GM19467 (cell line): ENCODE measurements around the gene DEFB116.
"Not testable (repeated sequence)": the region's sequence is repeated elsewhere in the genome, so short reads cannot be mapped to it uniquely, and the experiment has no call there.

Experiments
- ATAC-seq: cut with Tn5 transposase; IDR thresholded peaks from one replicate; pipeline ENCODE4 v1.9.1; 2021; ENCODE audit warnings: mild to moderate bottlenecking, moderate library complexity; ENCODE audit not compliant: unreplicated experiment

DEFB116 gene, protein sequence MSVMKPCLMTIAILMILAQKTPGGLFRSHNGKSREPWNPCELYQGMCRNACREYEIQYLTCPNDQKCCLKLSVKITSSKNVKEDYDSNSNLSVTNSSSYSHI

DNA sequence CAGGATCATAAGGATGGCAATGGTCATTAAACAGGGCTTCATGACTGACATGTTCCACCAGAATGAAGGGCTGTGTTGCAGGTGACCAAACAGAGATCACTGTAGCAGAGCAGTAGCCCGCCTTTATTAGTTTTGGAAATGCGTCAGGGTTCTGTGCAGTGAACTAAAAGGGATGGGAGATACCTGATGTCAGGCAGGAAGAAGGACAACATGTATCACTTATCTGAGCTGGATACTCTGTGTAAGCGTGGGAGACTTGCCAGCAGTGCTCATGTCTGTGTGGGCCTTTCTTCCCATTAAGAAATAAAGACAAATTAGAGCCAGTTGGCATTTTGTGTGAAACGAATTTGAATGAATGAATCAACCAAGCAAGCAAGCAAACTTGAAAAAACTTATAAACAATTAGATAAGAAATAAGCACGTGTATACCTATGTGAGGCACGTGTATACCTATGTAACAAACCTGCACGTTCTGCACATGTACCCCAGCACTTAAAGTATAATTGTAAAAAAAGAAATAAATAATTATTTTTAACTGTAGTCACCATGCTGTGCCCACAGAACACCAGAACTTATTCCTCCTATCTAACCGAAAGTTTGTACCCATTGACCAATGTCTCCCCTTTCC is at the start of gene DEFB116:
Gene DEFB116 (minus strand): TSS at position 51 of the 628 bp plus-strand sequence. CDS start 0 bp downstream, at position 51.
- no peak for ATAC-seq

DNA sequence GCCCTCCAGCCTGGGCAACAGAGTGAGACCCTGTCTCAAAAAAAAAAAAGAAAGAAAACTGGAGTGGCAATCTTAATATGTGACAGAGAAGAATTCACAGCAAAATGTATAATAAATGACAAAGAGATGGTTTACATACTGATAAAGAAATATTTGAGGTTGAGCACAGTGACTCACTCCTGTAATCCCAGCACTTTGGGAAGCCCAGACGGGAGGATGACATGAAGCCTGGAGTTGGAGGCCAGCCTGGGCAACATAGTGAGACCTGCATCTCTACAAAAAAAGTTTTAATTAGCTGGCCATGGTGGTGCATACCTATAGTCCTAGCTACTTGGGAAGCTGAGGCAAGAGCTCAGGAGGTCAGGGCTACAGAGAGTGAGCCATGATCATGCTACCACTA is 47.6 kb upstream of the DEFB116 start:
- ATAC-seq: no peak

DNA sequence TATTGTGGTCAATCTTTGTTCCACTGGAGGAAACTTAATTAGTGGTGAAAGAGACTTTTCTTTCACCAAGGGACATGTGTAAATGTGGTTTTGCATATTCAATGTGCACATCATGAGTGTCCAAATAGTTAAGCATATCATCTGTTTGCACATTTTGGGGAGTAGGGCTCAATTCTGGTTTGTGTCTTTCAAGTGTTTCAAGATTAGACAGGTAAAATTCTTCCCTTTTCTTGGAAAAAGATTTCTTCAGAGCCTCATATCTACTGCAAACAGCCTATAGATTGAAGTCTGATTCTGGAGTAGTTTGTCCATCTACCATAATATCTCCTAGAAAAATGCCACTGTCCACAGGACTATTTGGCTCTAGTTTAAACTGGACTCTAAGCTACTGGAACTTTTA is 33.1 kb upstream of the DEFB116 start:
- no peak for ATAC-seq

DNA sequence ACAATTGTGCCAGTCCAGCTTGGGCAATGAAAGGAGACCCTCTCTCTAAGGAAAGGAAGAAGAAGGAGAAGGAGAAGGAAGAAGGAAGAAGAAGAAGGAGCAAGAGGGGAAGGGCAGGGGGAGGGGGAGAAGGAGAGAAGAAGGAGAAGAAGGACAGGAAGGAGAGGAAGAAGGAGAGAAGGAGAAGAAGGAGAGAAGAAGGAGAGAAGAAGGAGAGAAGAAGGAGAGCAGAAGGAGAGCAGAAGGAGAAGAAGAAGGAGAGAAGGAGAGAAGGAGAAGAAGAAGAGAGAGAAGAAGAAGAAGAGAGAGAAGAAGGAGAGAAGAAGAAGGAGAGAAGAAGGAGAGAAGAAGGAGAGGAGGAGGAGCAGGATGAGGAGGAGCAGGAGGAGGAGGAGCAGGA is 22.5 kb upstream of the DEFB116 start:
- no peak for ATAC-seq

DNA sequence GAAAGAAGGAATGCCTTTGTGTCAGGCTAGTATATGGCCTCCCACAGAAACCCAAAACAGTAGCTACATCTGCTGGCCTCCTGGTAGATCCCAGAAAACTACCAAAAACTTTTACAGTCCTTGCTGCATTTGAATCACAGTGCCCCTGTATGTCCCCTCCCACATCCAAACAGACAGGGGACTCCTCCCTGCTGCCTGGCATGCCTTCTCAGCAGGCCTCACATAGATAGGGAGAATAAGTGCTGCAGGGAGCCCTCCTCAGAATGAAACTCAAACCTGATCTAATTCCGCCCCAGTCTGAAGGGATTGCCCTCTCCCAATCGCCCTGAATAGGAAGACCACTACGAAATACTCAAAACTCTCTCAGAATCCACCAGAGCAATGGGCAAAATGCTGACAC is 14.1 kb upstream of the DEFB116 start:
- no peak for ATAC-seq

DNA sequence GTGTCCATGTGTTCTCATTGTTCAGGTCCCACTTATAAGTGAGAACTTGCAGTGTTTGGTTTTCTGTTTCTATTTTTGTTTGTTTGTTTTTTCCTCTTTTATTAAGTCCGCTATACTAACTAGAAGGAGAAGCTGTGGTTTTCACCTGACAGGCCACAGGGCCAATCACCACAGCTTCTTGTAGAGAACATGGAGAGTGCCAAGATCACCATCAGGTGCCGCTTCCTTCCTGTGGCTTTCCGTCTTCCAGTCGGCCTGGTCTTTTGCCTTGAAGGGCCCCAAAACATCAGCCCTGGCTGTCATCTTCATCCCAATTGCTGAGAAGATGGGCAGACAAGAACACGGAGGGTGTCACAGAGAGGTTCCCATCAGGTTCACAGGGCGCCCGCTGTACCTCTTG is 23.4 kb downstream of the DEFB116 start:
- ATAC-seq: not testable (repeated sequence)

DNA sequence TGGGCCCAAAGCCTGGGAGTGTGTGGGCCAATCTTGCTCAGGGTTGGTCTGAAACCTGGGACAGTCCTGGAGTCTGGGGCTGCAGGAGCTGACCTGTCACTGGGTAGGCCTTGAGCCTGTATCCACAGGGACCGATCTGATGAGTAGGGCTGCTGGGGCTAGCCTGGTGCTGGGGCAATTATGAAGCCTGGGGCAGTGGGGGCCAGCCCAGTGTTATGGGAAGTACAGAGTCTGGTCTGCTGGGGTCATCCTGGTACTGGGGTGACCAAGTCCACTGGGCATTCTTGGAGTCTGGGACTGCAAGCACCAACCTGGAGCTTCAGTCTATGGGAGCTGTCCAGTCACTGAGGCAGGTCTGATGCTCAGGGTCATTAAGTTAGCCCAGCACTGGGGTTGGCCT is 30.2 kb downstream of the DEFB116 start:
- ATAC-seq: no peak

DNA sequence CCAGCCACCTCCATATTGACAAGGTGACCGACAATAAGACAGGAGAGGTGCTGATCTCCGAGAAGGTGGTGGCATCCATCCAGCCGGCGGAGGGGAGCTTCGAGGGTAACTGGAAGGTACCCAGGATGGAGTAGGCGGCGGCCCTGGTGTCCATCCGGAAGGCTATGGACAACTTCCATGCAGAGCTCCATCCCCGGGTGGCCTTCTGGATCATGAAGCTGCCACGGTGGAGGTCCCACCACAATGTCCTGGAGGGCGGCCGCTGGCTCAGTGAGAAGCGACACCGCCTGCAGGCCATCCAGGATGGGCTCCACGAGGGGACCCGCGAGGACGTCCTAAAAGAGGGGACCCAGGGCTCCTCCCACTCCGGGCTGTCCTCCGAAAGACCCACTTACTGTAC is 33.9 kb downstream of the DEFB116 start:
- ATAC-seq: no peak

DNA sequence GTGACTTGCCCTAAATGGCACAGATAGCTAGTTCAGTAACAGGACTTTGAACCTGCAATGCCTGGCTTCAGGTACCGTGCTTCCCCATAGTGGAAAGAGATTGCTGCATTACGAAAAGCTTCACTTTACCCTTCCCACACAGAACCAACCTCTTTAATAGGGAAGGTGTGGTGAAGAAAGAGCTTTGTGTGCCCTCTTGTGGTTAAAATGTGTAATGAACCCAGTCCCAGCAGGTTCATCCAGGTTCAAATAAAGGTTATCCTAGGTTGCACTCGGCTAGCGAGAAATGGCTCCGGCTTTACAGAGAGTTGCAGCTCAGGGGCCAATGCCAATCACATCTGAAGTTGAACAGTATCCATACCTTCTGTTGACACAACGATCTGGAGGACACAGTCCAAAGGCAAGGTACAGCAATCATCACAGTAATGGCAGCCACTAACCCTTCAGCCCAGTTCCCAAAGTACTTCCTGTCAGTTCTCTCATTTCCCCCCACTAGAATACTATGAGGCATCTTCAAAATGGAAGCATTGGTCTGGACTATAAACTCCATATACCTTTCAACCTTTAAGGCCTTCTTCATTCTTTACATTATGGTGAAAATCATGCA is 48.0 kb downstream of the DEFB116 start:
- no peak for ATAC-seq

DNA sequence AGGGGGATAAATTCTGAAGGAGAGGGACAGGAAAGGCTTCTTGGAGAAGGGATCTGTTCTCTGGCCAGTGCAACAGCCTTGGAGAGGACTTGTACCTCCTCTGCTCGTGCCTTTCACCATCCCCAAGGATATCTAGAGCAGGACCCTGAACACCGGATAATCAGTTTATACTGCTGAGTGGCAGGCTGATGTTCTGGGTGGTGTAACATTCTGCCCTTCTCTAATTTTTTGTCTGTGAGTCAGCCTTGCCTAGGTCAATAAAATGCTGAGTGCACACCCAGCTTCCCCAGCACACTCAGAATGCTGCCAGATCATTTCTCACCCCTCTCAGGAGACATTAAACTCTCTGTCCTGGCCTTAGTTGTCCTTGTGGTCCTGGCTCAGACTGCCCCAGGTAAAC is 51.0 kb downstream of the DEFB116 start, which contains the start of gene DEFB115:
Gene DEFB115 (plus strand): TSS at position 301 of the 400 bp plus-strand sequence. CDS start 0 bp downstream, at position 301.
- ATAC-seq: no peak

DNA sequence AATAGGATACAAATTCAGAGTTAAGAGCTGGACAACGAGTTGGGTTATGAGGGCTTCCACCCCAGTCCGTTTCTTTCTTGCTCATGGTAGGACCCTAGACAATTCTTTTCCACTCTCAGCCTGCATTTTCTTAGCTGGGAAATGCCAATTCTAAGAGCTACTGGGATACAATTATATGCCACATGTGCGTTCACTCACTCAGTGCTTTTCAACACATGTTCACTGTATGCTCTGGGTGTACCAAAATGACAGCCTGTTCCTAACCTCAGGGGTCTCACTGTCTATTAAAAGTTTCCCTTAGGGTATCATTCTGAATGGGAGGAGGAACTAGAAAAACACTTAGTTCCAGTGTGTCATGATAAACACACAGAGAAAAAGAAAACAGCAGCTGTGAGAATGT is 51.4 kb downstream of the DEFB116 start:
- ATAC-seq: no peak
